Left ventricle myocardium superior (tissue), 1 donor: ENCODE measurements around the gene HOMER2. TPM values are rescaled to one million over a fixed set of nuclear protein-coding genes. Genes with fewer than 3 reads are reported as not detected.
"Not testable (repeated sequence)": the region's sequence is repeated elsewhere in the genome, so short reads cannot be mapped to it uniquely, and the experiment has no call there.

Experiments
- ATAC-seq: fragments of 200-7000 bp; cut with Tn5 transposase; one replicate; pipeline ENCODE4 v1.9.1; 2020; ENCODE audit warnings: mild to moderate bottlenecking, moderate library complexity
- DNase-seq: peaks from one replicate; pipeline ENCODE4 v3.0.0-alpha.2; 2020
- intact Hi-C: fragments of 100-400 bp; cut with micrococcal nuclease; formaldehyde crosslinking; loops from one replicate; pipeline ENCODE4 v1.11.0; 2022
- long read RNA-seq: library from polyadenylated mRNA; unstranded; transcript quantifications from one replicate; pipeline ENCODE4 v2.0.0, GENCODE V29; 2021
- total RNA-seq: library from RNA; stranded (reverse); fragmentation: NEBNext Ultra II Directional; extraction: Animal tissue kit (Norgen Biotek cat#: 25700); gene quantifications from one replicate; pipeline ENCODE4 v1.2.1, GENCODE V29; 2021
- donor health status: DM: no; HTN: yes; CAD: no; lungs with severe emphysema.

The HOMER2 gene
- 59.4 TPM for total RNA-seq
- long read RNA-seq, transcript HOMER2-202 (9 exons, 1,950 nt) = major isoform, 72 of 96 reads
- long read RNA-seq, transcript HOMER2-201 (9 exons, 1,990 nt) = minor isoform, 8 of 96 reads
- long read RNA-seq, partial matches to known transcripts = 5 of 96 reads
- long read RNA-seq, other reads (novel, unspliced or antisense) = 9 of 96 reads

DNA sequence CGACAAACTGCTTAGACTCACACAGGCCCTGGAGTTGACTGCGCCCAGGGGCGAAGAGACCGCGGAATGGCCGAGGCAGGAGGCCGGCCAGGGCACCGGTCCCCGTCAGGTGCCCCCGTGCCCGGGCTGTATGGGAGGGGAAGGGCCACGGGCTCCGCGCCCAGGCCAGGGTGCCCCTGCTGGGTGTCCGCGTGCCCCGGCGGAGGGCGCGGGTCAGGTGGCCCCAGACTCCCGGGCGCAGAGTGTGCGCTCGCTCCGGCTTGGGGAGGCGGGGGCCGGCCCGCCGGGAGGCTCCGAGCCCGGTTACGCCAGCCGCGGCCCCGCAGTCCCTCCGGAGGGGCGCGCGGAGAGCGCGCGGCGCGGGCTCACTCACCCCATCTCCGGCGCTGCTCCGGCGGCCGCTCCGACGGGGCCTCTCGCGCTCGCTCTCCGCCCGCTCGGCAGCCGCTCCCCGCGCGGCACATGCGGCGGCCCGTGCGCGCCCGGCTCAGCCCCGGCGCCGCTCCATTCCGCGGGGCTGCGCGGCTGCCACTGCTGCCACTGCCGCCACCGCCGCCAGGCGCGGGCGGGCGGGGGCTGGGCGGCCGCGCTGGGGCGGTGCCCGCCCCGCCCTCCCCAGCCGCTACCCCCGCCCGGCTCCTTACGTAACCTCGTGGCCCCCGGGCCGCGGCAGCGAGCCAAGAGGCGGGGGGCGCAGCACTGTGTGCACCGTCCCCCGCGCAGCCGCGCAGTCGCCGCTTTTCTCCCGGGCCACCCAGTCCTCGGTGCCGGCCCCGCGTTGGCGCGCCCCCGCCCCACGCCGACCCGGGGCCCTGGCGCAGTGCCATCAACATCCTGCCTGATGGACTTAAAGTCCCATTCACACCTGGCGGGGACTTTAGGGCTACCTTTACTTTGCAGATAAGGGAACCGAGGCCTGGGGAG, at the start of gene HOMER2:
TSS of gene HOMER2 (minus strand) at position 563 of the 924 bp plus-strand sequence. CDS start at position 378, 185 bp downstream.
- ATAC-seq (peak; percentile 83), DNase-seq (peak; percentile 61)
- intact Hi-C loops = no loop called here

GRCh38 chr15:83000672-83001031, 48.1 kb upstream of the HOMER2 start:
- peak; percentile 11 for ATAC-seq

GRCh38 chr15:82999905-83000671, 47.6 kb upstream of the HOMER2 start:
- ATAC-seq = peak; percentile 85
- intact Hi-C loops = loop anchor here (10.0 kb wide), 1 partner anchor 155 kb away; no protein-coding TSS in a partner anchor

More at GRCh38 chr15:83000672-83001031, 48.1 kb upstream of the HOMER2 start:
- intact Hi-C loops = loop anchor here (10.0 kb wide), 1 partner anchor 156 kb away; no protein-coding TSS in a partner anchor
- DNase-seq = not testable (repeated sequence)

GRCh38 chr15:82999426-82999825, 46.9 kb upstream of the HOMER2 start:
- ATAC-seq (no peak), DNase-seq (no peak)
- intact Hi-C loops = no loop called here

More at GRCh38 chr15:82999905-83000671, 47.6 kb upstream of the HOMER2 start:
- no peak for DNase-seq

DNA sequence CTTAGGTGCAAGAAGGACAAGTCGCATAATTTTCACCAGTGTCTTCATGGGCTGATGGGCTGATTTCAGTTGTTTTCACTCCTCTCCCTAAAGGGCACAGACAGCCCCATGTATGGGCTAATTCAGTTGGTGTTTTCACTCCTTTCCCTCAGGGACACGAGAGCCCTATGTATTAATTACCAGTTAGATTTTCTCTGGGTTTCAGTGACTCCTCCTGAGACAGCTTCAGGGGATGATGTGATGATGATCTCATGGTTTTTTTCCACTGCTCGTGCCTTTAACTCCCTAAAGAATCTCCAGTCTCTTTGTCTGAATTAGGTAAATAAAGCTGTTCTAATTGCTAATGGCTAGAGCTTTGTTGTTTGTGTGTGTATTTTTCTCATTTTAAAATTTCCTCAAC, 43.4 kb upstream of the HOMER2 start:
- intact Hi-C loops = no loop called here
- DNase-seq (no peak), ATAC-seq (no peak)

GRCh38 chr15:82995076-82995475, 42.6 kb upstream of the HOMER2 start:
- no peak for ATAC-seq
- intact Hi-C loops = no loop called here

GRCh38 chr15:82993144-82993543, 40.6 kb upstream of the HOMER2 start:
- intact Hi-C loops = no loop called here
- ATAC-seq (no peak), DNase-seq (no peak)

More at GRCh38 chr15:82995076-82995475, 42.6 kb upstream of the HOMER2 start:
- no peak for DNase-seq

DNA sequence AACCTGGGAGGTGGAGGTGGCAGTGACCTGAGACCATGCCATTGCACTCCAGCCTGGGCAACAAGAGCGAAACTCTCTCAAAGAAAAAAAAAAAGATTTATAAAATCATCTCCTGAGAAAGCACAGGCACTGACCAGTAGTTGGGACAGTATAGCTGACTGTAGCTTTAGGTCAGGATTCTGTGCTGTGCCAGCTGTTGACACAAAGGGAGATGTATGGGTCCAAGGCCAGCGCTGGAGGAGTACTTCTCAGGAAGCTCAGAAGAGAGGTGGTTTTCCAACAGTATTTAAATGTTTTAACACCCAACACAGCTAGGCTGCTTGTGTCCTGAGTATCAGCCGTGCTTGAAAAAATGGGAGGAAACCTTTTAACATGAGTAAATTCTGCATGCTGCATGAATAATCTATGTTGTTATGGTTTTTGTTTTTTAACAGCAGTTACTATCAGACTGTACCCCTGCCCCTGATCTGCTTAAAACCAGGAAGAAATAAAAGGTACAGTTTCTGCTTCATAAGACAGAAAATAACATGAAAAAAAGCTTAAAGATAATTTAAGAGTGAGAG, 40.0 kb upstream of the HOMER2 start:
- no peak for ATAC-seq
- intact Hi-C loops = no loop called here

DNA sequence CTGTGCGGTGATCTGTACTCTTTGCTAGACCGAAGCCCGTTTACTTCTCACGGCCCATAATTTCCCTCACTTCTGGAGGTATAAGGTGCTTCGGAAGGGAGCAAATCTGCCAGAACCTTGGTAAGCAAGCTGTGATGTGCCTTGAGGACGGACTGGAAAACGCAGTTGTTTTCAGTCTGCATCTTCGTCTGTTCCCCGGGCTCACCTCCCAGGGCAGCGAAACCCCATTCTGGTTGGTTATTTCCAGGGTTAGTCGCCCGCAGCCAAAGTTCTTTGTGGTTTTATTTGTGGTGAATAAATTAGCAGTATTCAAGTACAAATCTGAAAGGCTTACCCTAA, 33.9 kb upstream of the HOMER2 start:
- DNase-seq (no peak), ATAC-seq (no peak)
- intact Hi-C loops = loop anchor here (10.0 kb wide), 1 partner anchor 122 kb away; no protein-coding TSS in a partner anchor

More for the DNA sequence above, 40.0 kb upstream of the HOMER2 start:
- no peak for DNase-seq

DNA sequence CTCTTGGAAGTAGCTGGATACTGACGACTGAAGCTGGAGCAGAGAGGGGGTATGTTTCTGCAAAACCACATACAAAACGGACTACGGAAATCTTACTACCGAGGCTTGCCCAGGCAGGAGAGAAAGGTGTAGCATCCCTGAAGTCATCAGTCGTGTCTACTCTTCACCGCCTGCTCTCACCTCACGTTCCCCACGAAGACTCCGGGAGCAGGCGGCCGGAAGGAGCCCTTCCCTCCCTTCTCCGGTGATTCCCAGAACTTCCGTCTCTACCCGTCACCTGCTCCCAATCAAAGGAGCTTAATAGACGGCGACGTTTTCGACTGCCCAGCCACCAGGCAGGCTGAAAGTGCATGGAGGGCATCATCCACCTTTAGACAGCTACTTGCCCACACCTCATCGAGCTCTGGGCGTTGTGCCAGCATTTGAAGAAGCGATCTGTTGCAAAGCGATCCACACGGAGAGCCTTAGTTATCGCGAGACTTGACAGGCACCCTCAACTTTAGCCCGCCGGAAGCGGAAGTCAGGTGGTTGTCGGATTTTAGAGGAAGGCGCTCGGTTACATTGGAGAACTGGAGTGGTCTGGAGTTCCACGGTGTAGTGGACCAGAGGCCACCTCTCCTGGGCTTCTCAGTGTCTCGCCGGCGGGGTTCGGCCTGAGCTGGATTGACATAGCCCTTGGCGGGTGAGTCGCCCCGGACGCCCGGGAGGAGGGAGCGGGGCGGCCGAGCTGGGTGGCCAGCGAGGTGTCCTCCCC, 33.3 kb upstream of the HOMER2 start, which contains the start of gene RAMAC:
TSS of gene RAMAC (plus strand) at position 523 of the 754 bp plus-strand sequence. CDS start 2,809 bp downstream, outside the sequence.
- intact Hi-C loops = loop anchor here (10.0 kb wide), 1 partner anchor 121 kb away; no protein-coding TSS in a partner anchor
- DNase-seq (peak; percentile 93), ATAC-seq (peak; percentile 98)

DNA sequence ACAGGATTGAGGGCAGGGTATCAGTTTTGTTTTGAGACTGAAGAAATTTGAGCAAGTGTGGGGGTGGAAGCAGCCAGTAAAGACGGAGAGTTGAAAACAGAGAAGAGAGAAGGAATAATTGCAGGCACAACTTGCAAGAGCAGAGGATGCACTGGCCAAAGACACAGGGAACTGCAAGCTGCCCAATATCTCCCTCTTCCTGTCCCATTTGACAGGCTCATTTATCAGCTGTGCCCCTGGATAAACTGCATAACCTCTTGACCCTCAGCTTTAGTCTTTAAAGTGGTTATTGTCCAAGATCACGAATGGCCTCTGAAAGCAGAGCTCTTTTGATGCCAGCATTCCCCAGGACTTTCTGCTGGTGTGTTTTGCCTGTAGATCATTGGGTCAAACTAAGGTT, 28.5 kb upstream of the HOMER2 start:
- intact Hi-C loops = loop anchor here (10.0 kb wide), 1 partner anchor 116 kb away; no protein-coding TSS in a partner anchor
- ATAC-seq = no peak
- DNase-seq = no peak

GRCh38 chr15:82979726-82980125, 27.2 kb upstream of the HOMER2 start:
- intact Hi-C loops = loop anchor here (10.0 kb wide), 1 partner anchor 115 kb away; no protein-coding TSS in a partner anchor

DNA sequence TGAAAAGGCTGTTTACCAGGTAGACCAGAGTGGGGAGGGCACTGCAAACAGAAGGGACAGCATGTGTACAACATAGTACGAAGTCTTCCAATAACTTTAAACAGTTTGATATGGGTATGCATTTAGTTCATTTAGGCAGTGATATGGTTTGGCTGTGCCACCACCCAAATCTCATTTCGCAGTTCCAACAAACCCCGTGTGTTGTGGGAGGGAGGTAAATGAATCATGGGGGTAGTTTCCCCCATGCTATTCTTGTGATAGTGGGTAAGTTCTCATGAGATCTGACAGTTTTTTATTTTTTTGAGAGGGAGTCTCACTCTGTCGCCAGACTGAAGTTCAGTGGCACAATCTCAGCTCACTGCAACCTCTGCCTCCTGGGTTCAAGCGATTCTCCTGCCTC, 25.9 kb upstream of the HOMER2 start:
- ATAC-seq (no peak), DNase-seq (no peak)
- intact Hi-C loops = no loop called here

More at GRCh38 chr15:82979726-82980125, 27.2 kb upstream of the HOMER2 start:
- ATAC-seq (no peak), DNase-seq (no peak)

DNA sequence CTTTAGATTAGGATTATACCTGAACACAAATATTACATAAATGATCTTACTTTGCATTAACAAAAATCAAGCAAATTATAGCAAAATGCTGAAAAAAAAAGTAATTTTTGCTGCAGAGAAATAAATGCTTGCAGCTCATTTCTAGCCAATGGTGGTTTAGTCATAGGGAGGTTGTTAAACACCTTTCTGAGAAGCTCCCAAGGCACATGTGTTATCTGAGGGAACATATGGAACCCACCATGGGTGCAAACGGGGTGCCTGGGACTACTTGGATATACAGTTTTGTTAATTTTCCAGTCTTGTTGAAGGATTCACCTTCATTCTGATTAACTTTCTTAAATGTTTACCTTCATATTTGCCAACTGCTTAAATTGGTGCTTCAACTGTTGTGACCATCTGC, 24.6 kb upstream of the HOMER2 start:
- ATAC-seq (no peak), DNase-seq (no peak)
- intact Hi-C loops = no loop called here

DNA sequence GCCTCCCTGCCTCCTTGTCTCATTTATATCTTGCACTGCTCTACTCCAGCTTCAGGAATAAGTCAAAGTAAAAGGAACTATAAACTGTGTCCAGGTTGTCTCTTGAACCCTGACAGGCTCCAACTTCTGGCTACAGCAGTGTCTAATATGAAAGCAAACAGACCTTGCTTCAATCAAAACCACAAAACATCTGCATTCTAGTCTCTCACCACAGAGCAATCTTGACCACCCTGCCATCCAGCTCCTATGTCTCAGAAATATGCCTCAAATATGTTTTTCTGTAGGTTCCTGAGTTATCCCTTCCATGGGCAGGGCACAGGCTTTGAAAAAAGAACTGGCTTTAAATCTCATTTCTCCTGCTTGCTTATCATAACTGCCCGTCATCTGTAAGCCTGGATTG, 20.5 kb upstream of the HOMER2 start:
- no peak for DNase-seq
- ATAC-seq = no peak
- intact Hi-C loops = no loop called here

GRCh38 chr15:82971218-82971984, 18.9 kb upstream of the HOMER2 start:
- peak; percentile 79 for ATAC-seq
- intact Hi-C loops = no loop called here
- no peak for DNase-seq

DNA sequence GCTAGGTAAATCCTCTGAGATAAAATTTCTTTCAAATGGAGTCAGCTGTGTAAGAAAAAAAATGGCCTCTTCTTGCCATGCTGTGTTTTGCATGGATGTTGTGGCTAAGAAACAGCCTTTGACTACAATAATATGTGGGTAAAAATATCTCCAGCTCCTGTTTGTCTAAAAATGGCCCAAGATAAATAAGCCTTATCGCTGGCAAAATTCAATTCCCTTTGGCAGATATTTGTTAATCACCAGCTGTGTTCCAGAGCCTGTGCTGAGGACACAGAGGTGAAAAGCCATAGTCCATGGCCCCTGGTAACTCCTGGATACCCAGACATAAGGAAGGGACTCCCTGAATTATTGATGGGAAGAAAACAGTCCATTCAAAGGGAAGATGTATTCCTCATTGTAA, 18.2 kb upstream of the HOMER2 start:
- DNase-seq = no peak
- intact Hi-C loops = no loop called here
- peak; percentile 79 for ATAC-seq
